H4 (cell line): Measurements from ENCODE around the gene CRY2. TPM values are rescaled to one million over a fixed set of nuclear protein-coding genes. Genes with fewer than 3 reads are reported as not detected.

ENCODE experiments used
- DNase-seq: peaks from one replicate; pipeline ENCODE4 v3.0.0-alpha.2; 2015; ENCODE audit warnings: low spot score
- total RNA-seq: library from RNA; depleted of rRNA; stranded (reverse); fragments of >200 nt; shearing (Covaris generic); gene quantifications from 2 replicates; pipeline ENCODE4 v1.2.3, GENCODE V29; 2014

The CRY2 gene
- total RNA-seq, 1 experiment from 2014 or later, result 8.9 TPM

DNA sequence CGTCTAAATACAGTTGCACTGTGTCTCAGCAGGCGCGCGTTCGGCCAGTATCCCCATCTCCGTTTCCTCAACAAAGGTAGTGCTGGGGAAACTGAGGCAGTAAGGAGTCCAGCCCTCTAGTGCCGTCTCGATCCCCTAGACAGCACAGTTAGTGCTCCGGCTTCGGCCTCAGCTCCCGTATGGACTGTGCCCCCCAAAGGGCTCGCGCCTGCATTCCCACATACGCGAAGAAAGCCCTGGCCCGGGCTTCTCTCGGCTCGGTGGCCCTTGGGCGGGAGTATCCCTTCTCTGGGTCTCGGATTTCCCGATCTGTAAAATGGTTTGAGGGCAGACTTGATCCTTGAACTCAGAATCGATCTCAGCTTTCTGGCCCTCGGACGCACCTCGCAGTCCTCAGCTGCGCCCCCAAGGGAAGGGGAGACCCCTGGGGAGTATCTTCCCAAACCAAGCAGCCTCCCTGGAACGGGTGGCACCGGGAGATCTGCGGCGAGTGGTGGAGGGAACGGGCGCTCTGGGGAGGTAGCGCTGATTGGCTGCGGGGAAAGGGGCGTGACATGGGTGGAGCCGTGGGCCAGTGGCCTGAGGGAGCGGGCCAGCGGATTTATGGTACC, 71.2 kb downstream of the CRY2 start:
- DNase-seq, result peak; percentile 79

DNA sequence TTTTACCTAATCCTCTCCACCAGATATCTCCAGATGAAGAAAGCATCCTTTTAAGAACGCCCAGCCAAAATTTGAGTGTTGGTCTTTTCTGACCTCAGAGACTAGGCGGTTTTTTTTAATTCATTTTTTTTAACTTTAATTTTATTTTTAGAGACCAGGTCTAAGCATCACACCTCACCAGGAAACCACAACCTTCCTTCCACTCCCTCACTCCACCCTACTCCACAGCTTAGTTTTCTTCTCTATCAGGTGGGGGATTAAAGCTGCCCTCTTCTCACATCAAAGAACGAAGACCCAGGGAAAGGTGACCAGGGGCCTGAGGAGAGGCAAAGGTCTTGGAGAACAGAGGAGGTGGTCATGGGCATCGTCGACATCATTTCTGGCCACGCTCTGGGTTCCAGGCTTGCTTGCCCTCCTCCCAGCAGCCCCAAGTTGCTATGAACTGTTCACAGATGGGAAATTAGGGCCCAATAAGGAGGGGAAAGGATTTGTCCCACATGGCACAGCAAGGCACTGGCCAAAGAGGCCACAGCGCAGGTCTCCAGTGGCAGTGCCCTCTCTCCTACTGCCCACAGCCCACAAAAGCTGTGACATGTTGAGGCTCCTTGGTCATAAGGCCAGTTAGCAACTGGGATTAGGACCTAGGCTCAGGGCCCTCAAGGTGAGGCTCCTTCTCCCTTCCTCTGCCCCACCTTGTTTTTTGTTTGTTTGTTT, 71.8 kb downstream of the CRY2 start:
- no peak for DNase-seq

DNA sequence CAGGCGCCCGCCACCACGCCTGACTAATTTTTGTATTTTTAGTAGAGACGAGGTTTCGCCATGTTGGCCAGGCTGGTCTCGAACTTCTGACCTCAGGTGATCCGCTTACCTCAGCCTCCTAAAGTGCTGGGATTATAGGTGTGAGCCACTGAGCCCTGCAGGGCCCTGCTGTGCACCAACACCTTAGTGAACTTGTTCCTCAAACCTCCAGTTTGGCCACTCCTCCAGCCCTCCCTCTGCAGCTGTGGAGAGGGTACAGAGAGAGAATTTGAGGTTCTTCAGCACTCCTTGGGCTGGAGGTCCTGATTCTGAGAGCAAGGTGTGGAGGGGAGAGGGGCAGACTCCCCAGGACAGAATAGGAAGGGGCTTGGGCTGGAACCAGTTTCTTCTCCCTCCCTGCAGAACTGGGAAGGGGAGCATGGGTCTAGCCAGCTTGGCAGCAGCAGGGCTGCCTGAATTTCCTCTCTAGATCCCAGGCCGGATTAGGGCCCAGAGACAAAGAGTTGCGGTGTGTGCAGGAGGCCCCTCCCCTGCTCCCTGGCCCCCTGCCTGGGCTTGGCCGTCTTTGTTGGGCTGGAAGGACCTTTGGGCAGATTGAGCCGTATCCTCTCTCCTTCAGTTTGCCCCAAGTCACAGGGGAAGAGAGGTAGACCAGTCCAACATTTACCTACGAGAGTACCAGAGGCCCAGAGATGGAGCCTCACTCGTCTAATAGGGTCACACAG, 72.7 kb downstream of the CRY2 start:
- no peak for DNase-seq

DNA sequence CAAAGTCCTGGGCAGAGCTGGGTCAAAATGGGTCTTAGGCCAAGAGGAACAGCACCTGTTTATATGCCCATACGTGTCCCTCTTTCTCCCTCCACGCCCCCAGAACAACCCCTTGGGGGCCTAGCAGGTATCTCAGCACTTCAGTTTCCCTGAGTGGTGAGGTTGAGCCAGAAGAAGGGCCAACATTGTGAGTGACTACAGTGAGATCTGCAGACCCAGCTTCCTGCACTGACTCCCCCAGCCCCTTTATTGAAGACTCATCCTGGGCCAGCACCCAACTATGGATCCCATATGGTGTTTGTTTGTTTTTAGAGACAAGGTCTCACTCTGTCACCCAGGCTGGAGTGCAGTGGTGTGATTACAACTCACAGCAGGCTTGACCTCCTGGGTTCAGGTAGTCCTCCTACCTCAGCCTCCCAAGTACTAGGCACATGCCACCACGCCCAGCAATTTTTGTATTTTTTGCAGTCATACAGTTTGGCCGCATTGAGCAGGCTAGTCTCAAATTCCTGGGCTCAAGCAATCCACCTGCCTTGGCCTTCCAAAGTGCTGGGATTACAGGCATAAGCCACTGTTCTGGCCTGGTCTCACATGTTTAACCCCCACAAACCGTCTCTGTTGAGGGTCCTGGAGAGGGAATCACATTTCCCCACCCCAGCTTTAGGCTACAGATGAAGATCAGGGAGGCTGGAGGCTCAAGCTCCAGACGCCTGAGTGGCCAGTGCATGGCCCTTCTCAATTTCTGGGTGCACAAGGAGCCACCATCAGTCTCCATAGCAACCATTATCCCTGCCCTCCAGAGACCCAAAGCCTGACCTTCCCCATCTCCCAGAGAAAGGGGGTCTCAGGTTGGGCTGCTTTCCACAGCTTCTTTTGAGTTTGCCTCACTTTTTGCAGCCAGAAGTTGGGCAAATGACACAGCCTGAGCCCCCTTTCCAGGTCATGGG, 73.5 kb downstream of the CRY2 start:
- DNase-seq, result no peak

DNA sequence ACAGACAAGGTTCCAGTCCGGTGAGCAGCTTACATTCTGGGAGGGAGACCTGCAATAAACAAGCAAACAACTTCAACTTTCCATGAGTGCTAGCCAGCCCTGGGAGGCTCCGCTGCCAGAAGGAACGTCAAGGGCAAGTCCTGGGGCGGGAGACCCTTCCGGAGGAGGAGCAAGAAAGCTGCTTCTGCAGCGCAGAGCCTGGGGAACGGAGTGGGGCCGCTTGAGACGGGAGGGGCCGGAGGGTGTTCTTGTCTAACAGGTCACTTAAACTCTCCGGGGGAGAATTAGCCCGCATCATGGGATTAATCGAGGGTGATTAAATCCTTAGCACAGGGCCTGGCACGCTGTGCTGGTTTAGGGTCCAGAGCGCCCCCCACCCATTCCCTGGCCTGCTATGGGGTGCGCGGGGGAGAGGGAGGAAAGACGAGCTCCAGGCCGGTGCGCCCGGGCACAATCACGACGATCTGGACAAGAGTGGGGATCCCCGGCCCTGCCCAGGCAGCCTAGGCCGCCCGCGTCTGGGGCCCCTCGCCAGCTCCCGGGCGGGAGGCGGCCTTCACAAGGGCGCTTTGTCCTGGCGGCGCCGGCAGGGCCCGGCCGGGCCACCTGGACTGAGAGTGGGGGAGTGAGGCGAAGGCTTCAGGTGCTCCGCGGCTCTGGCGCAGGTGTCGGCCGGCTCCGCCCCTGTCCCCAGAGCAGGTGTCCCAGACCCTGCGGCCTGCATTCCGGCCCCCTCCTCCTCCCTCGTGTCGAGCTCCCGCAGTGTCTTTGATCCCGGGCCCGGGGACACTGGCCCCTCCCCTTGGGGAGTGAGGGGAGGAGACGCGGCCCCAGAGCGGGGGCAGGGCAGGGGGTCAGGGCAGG, 74.5 kb downstream of the CRY2 start:
- no peak for DNase-seq

DNA sequence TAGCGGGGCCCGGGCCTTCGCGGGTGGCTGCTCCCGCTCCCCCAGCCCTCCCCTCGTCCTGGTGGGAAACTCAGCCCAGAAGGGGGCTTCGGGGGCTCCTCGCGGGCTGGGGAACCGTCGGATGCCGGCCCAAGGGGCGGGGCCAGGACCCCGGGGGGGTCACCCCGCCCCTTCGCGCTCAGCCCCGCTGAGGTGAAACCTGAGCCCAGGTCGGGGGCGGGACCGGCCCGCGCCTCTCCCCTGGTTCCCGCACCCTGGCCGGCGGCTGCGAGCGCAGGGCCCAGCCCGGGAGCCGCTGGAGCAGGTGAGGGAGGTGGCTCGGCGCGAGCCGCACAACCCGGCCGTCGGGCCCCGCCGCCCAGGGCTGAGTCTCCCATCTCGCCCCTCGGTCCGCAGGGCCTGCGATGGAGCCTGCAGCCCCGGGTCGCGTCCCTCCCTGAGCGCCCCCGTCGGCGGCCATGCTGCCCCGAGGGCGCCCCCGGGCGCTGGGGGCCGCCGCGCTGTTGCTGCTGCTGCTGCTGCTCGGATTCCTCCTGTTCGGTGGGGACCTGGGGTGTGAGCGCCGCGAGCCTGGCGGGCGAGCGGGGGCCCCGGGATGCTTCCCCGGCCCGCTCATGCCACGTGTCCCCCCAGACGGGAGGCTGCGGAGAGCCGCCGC, 75.3 kb downstream of the CRY2 start, which contains the start of gene LARGE2:
LARGE2 (plus strand) TSS at position 232 of the 658 bp plus-strand sequence; CDS start at position 459, 227 bp downstream.
- no peak for DNase-seq

DNA sequence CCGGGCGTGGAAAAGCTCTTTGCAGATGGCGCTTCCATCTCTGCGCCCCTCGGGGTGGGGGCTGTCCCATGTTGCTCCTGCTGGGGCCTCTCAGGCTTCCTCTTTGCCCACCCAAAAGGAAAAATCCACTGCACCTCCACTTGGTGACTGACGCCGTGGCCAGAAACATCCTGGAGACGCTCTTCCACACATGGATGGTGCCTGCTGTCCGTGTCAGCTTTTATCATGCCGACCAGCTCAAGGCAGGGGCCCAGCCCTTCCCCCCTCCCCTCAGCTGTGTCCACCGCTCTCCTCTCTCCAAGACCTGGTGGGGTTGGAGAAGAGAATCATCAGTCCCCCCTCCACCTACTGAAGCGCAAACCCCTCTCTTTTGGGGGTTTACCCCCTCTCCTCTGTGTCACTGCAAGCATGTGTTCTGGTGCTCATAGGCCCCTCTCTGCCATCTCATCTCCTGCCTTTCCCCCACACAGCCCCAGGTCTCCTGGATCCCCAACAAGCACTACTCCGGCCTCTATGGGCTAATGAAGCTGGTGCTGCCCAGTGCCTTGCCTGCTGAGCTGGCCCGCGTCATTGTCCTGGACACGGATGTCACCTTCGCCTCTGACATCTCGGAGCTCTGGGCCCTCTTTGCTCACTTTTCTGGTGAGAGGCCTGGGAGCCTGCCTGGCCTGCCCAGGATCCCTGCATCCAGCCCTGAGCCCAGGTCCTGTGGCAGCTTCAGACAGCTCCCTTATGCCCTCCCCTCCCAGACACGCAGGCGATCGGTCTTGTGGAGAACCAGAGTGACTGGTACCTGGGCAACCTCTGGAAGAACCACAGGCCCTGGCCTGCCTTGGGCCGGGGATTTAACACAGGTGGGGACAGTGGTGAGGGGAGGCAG, 77.0 kb downstream of the CRY2 start:
- DNase-seq, result no peak

DNA sequence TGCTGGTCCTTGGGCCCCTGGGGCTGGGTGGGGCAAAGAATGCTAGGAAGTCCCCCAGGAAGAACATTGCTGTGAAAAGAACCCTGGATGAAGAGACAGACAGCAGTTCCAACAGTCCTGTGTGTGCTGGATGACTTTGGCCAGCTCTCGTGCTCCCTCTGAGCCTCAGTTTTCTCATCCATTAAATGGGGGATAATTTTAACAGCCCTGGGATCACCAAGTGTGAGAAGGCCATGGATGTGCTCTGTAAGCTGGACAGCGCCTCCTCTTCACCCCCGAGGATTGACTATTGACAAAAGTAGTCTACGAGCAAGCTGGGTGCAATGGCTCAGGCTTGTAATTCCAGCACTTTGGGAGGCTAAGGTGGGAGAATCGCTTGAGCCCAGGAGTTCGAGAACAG, 77.7 kb downstream of the CRY2 start:
- DNase-seq, result no peak

DNA sequence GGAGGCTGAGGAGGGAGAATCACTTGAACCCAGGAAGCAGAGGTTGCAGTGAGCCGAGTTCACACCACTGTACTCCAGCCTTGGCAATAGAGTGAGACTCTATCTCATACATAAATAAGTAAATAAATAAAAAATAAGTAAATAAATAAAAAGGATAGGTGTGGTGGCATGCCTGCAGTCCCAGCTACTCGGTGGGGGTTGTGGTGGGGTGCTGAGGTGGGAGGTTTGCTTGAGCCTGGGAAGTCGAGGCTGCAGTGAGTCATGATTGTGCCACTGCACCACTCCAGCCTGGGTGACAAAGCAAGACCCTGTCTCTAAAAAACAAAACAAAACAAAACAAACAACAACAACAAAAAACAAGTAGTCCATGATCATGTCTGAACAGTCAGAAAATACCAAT, 78.3 kb downstream of the CRY2 start:
- no peak for DNase-seq

DNA sequence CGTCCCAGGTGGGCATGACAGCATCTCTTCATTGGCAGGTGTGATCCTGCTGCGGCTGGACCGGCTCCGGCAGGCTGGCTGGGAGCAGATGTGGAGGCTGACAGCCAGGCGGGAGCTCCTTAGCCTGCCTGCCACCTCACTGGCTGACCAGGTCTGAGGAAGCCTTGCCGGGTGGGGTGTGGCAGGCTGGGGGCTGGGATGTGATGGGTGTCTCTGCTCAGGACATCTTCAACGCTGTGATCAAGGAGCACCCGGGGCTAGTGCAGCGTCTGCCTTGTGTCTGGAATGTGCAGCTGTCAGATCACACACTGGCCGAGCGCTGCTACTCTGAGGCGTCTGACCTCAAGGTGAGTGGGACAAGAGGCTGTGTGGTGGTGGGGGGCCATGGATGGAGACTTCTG, 78.7 kb downstream of the CRY2 start:
- DNase-seq, result no peak

DNA sequence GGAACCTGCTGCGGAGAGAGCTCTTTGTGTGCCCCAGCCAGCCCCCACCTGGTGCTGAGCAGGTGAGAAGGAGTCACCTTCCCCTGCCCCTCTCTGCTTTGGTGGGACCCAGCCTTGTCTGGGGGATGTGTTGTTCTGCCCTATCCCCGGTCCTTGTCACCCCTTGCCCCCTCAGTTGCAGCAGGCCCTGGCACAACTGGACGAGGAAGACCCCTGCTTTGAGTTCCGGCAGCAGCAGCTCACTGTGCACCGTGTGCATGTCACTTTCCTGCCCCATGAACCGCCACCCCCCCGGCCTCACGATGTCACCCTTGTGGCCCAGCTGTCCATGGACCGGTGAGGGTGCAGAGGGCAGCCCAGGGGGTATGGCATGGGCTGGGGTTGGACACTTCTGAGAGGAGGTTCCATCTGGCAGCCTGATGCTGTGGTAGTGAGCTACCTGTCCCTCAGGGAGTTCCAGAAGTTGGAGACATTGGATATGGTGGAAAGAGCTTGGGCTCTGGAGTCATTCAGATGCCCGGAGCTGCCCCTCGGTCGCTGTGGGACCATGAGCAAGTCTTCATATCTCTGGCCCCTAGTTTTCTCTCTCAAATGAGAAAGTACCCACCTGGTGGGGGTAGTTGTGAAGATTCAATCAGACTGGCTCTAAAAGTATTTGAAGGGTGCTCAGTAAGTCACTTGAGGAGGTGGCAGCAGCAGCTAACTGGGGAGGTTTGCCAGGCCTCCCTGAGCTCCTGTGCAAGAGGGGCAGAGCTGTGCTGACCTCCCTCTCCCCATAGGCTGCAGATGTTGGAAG, 79.5 kb downstream of the CRY2 start:
- no peak for DNase-seq

DNA sequence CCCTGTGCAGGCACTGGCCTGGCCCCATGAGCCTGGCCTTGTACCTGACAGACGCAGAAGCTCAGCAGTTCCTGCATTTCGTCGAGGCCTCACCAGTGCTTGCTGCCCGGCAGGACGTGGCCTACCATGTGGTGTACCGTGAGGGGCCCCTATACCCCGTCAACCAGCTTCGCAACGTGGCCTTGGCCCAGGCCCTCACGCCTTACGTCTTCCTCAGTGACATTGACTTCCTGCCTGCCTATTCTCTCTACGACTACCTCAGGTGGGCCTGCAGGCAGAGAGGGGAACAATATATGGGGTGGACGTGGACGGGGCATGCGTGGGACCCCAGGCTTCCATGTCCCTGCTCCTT, 80.0 kb downstream of the CRY2 start:
- no peak for DNase-seq

DNA sequence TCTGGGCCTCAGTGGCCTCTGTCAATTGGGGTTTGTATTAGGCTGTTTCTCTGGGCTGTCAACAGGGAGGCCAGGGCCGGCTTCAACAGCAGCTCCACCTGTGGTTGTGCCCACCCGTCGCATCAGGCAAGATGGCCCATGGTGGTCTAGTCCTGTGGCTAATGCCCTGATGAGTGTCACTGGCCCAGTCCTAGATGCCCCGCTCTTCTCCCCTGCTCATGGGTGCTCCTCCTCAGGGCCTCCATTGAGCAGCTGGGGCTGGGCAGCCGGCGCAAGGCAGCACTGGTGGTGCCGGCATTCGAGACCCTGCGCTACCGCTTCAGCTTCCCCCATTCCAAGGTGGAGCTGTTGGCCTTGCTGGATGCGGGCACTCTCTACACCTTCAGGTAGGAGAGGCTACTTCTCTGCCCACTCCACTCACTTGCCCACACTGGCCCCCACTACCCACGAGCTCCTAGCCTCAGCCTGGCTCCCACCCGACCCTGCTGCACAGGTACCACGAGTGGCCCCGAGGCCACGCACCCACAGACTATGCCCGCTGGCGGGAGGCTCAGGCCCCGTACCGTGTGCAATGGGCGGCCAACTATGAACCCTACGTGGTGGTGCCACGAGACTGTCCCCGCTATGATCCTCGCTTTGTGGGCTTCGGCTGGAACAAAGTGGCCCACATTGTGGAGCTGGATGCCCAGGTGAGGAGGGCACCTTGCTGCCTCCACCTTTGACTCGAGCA, 80.6 kb downstream of the CRY2 start:
- no peak for DNase-seq

DNA sequence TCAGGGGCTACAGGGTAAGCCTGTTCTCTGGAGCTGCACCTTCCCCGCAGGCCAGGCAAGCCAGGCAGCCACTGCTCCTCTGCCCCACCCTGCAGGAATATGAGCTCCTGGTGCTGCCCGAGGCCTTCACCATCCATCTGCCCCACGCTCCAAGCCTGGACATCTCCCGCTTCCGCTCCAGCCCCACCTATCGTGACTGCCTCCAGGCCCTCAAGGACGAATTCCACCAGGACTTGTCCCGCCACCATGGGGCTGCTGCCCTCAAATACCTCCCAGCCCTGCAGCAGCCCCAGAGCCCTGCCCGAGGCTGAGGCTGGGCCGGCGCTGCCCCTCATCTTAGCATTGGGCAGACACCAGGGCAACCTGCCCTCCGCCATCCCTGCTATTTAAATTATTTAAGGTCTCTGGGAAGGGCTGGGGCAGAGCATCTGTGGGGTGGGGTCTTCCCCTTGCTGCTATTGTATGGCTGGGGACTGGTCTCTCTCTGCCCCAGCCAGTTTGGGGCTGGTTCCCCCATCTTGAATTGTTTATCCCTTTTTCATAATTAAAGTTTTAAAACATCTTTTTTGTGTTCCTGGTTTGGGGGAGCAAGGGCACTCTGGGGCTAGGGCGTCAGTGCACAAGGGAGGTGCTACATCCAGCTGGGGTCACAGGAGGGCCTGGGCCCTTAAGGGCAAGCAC, 81.4 kb downstream of the CRY2 start:
- DNase-seq, result no peak

DNA sequence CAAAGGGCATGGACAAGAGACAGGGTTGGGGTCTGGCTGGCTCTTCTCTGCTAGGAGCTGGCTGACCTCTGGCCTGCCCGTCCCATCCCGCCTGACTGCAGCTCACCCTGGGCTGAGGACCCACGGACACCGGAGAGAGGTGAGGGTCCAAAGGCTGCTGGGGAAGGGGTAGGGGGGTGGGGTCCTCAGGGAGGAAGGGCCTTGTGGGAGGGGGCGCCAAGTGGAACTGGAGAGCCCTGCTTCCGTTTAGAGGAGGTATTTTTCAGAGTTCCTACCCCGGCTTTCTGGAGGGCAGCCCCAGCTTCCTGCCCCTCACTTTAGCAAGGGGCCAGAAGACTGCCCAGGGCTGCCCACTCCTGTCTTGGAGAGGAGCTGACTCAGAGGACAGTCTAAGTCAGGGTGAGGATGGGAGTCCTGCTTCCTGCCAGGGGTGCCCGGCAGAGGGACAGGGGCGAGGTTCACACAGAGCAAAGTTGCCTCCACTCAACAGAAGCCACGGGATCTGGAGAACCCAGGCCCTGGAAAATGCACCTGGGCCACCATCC, 82.3 kb downstream of the CRY2 start:
- no peak for DNase-seq

DNA sequence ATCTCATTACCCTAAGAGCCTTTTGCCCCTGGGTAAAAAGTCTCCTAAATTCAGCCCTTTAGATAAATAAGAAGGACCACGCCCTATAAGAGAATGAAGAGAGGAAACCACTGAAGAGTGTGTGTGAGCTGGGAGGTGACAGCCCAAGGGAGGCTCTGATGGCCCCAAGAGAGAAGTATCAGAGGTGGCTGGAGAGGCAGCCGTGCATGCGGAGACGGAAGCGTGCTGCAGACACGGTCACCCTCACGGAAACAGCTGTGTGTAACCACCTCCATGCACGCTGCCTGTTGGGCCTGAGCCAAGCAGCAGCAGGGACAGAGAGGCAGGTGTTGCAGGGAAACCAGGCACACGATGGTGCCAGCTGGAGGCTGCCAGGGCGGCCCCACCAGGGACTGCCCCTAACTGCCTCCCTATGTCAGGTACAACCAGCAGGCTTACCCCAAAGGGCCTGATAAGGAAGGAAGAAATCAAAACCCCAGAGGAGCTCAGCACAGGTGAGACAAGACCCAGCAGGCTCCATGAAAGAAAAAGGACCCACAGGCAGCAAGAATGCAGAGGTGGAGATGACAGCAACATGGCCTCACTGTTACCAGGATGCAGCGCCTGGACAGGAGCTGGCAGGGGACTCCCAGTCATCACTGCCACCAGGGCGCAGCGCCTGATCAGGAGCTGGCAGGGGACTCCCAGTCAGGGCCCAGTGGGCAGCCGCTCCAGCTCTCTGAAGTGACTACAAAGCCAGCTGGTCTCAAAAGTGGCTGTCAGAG, 82.9 kb downstream of the CRY2 start:
- no peak for DNase-seq
